B cell (primary cell): ENCODE results near the gene SKAP2.
A peak's percentile ranks its signal among the peaks of the same experiment; 100 is the strongest.

Source experiments
- EZH2 ChIP-seq: IDR thresholded peaks from 2 replicates; pipeline ENCODE4 v1.6.1; 2012; ENCODE audit warnings: borderline replicate concordance, low read depth, mild to moderate bottlenecking, moderate library complexity, low read length; ENCODE audit not compliant: insufficient read depth, poor library complexity, severe bottlenecking
- TF ChIP-seq, protein P1 (sequence below): fragments of 200-600 bp; IDR thresholded peaks from one replicate; pipeline ENCODE4 v1.8.0; 2022; ENCODE audit warnings: antibody characterized with exemption, mild to moderate bottlenecking

DNA sequence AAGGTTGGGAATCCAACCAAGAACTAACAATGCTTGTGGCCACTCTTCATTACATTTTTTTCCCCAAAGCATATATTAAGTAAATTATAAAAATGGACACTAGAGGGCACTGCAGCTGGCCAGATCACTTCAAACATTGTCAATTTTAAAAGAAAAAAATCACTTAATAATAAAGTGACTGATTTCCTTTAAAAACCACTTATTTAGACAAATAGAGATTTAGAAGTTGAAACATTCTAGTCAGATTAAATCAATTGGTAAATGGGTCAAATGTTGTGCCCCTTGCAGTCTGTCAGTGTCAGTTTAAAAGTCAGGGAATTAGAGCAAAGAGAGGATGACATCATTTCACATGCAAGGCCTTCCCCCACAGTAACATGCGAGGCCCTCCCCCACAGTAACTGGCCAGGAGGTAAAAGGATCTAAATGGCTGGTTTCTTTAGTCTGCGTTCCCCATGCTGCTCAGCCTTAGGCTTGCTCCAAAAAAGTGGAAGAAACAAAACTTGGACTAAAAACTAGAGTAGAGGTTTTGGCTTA is 177.9 kb downstream of the SKAP2 start:
- TF ChIP-seq, protein P1, sequence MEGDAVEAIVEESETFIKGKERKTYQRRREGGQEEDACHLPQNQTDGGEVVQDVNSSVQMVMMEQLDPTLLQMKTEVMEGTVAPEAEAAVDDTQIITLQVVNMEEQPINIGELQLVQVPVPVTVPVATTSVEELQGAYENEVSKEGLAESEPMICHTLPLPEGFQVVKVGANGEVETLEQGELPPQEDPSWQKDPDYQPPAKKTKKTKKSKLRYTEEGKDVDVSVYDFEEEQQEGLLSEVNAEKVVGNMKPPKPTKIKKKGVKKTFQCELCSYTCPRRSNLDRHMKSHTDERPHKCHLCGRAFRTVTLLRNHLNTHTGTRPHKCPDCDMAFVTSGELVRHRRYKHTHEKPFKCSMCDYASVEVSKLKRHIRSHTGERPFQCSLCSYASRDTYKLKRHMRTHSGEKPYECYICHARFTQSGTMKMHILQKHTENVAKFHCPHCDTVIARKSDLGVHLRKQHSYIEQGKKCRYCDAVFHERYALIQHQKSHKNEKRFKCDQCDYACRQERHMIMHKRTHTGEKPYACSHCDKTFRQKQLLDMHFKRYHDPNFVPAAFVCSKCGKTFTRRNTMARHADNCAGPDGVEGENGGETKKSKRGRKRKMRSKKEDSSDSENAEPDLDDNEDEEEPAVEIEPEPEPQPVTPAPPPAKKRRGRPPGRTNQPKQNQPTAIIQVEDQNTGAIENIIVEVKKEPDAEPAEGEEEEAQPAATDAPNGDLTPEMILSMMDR = peak; percentile 87
- TF ChIP-seq EZH2 = no peak
